ENCODE results near the gene NR2C2AP. TPM values are rescaled to one million over a fixed set of nuclear protein-coding genes. Genes with fewer than 3 reads are reported as not detected.

Gene NR2C2AP
- total RNA-seq, 1 experiment from 2014 or later = 25.7 TPM

- H3K27me3 Mint-ChIP-seq (ENCODE audit: insufficient read depth, unreplicated experiment) = peaks cover 8% of the 10 kb centered on the region
- H3K9me3 Mint-ChIP-seq (ENCODE audit: unreplicated experiment) = no peaks in the 10 kb centered on the region
- POLR2A ChIA-PET = no interaction called here
Measured at GRCh38 chr19:19214159-19214490, 10.9 kb upstream of the NR2C2AP start.

GRCh38 chr19:19213426-19214158 is 10.4 kb upstream of the NR2C2AP start:
- no peak overlapping the region for H3K27ac Mint-ChIP-seq (ENCODE audit: unreplicated experiment)
- CTCF ChIA-PET = no interaction called here
- H3K36me3 Mint-ChIP-seq (ENCODE audit: insufficient read depth, unreplicated experiment) = no peaks in the 10 kb centered on the region
- no peaks in the 10 kb centered on the region for H3K9me3 Mint-ChIP-seq (ENCODE audit: unreplicated experiment)
- no TSS peak for BruUV-seq (replicated peaks)
- no peaks in the 10 kb centered on the region for H3K4me1 Mint-ChIP-seq (ENCODE audit: low read depth, unreplicated experiment)
- Histone ChIP-seq H3K27me3 (replicated peaks; ENCODE audit: control insufficient read depth, insufficient read depth, low read length) (no peaks in the 10 kb centered on the region), H3K9me3 (no peaks in the 10 kb centered on the region), H3K4me3 (ENCODE audit: low read depth, low read length) (no peak overlapping the region), H3K36me3 (ENCODE audit: control insufficient read depth, insufficient read depth, low read length) (no peaks in the 10 kb centered on the region), H3K4me1 (no peaks in the 10 kb centered on the region)
- H3K27me3 Mint-ChIP-seq (ENCODE audit: insufficient read depth, unreplicated experiment) = peaks cover 5% of the 10 kb centered on the region
- no peak for DNase-seq
- intact Hi-C loops (cut with micrococcal nuclease; ENCODE audit: unreplicated experiment) = no loop called here
- POLR2A ChIA-PET = no interaction called here
- no peak for TF ChIP-seq CTCF (IDR thresholded peaks at IDR 0.05; ENCODE audit: insufficient read depth in 1 of 2, low read depth in 1 of 2, low read length in 1 of 2, severe bottlenecking in 1 of 2, unreplicated experiment in 1 of 2)
- no peak overlapping the region for H3K4me3 Mint-ChIP-seq (ENCODE audit: unreplicated experiment)

More at GRCh38 chr19:19214159-19214490, 10.9 kb upstream of the NR2C2AP start:
- Histone ChIP-seq H3K4me1 (no peaks in the 10 kb centered on the region), H3K9me3 (no peaks in the 10 kb centered on the region), H3K36me3 (ENCODE audit: control insufficient read depth, insufficient read depth, low read length) (no peaks in the 10 kb centered on the region), H3K27me3 (replicated peaks; ENCODE audit: control insufficient read depth, insufficient read depth, low read length) (no peaks in the 10 kb centered on the region), H3K4me3 (ENCODE audit: low read depth, low read length) (no peak overlapping the region)
- no peak for DNase-seq
- H3K4me1 Mint-ChIP-seq (ENCODE audit: low read depth, unreplicated experiment) = no peaks in the 10 kb centered on the region
- TF ChIP-seq CTCF (IDR thresholded peaks at IDR 0.05; ENCODE audit: insufficient read depth in 1 of 2, low read depth in 1 of 2, low read length in 1 of 2, severe bottlenecking in 1 of 2, unreplicated experiment in 1 of 2) = no peak
- BruUV-seq (replicated peaks) = no TSS peak
- CTCF ChIA-PET = no interaction called here
- intact Hi-C loops (cut with micrococcal nuclease; ENCODE audit: unreplicated experiment) = no loop called here
- H3K27ac Mint-ChIP-seq (ENCODE audit: unreplicated experiment) = no peak overlapping the region
- no peak overlapping the region for H3K4me3 Mint-ChIP-seq (ENCODE audit: unreplicated experiment)
- H3K36me3 Mint-ChIP-seq (ENCODE audit: insufficient read depth, unreplicated experiment) = no peaks in the 10 kb centered on the region

- no peak for DNase-seq
- no peaks in the 10 kb centered on the region for H3K4me1 ChIP-seq
- no TSS peak for BruUV-seq (replicated peaks)
- no peak overlapping the region for H3K4me3 ChIP-seq (ENCODE audit: low read depth, low read length)
- H3K9me3 ChIP-seq = no peaks in the 10 kb centered on the region
- no peaks in the 10 kb centered on the region for H3K27me3 ChIP-seq (replicated peaks; ENCODE audit: control insufficient read depth, insufficient read depth, low read length)
- intact Hi-C loops (cut with micrococcal nuclease; ENCODE audit: unreplicated experiment) = no loop called here
- no peaks in the 10 kb centered on the region for H3K36me3 ChIP-seq (ENCODE audit: control insufficient read depth, insufficient read depth, low read length)
- peaks cover 5% of the 10 kb centered on the region for H3K27me3 Mint-ChIP-seq (ENCODE audit: insufficient read depth, unreplicated experiment)
- no peak overlapping the region for H3K27ac Mint-ChIP-seq (ENCODE audit: unreplicated experiment)
- no peak overlapping the region for H3K4me3 Mint-ChIP-seq (ENCODE audit: unreplicated experiment)
- no peak for TF ChIP-seq CTCF (IDR thresholded peaks at IDR 0.05; ENCODE audit: insufficient read depth in 1 of 2, low read depth in 1 of 2, low read length in 1 of 2, severe bottlenecking in 1 of 2, unreplicated experiment in 1 of 2)
- no peaks in the 10 kb centered on the region for H3K4me1 Mint-ChIP-seq (ENCODE audit: low read depth, unreplicated experiment)
- no peaks in the 10 kb centered on the region for H3K36me3 Mint-ChIP-seq (ENCODE audit: insufficient read depth, unreplicated experiment)
- no peaks in the 10 kb centered on the region for H3K9me3 Mint-ChIP-seq (ENCODE audit: unreplicated experiment)
- POLR2A ChIA-PET = no interaction called here
- CTCF ChIA-PET = no interaction called here
Measured at GRCh38 chr19:19212916-19213315, 9.7 kb upstream of the NR2C2AP start.
